Endothelial cell of umbilical vein (primary cell): ENCODE results near the gene ABR.

Source experiments
- CTCF ChIP-seq, 2 donors: IDR thresholded peaks; 1 replicate in 1 of 2; 2 replicates in 1 of 2; pipeline ENCODE4 v1.5.1; 2011; ENCODE audit warnings: low read length in 2 of 2, mild to moderate bottlenecking in 2 of 2, moderate library complexity in 2 of 2, control low read depth in 1 of 2, inconsistent platforms in 1 of 2, low read depth in 1 of 2; ENCODE audit not compliant: insufficient read depth in 1 of 2; ENCODE audit errors: extremely low read depth in 1 of 2
- EZH2 ChIP-seq: IDR thresholded peaks from 2 replicates; pipeline ENCODE4 v1.6.1; 2012; ENCODE audit warnings: borderline replicate concordance, low read depth, mild to moderate bottlenecking, moderate library complexity, low read length, inconsistent platforms; ENCODE audit not compliant: severe bottlenecking
- MAX ChIP-seq: IDR thresholded peaks from 2 replicates; pipeline ENCODE4 v1.6.1; 2011; ENCODE audit not compliant: insufficient read depth, insufficient read length
- MYC ChIP-seq: IDR thresholded peaks from one replicate; pipeline ENCODE4 v1.6.1; 2011; ENCODE audit warnings: mild to moderate bottlenecking, low read depth, low read length
- POLR2A ChIP-seq: IDR thresholded peaks from 2 replicates; pipeline ENCODE4 v1.6.1; 2012; ENCODE audit warnings: low read depth, mild to moderate bottlenecking, control low read depth, low read length
- POLR2AphosphoS5 ChIP-seq: IDR thresholded peaks from 2 replicates; pipeline ENCODE4 v1.6.1; 2012; ENCODE audit warnings: low read depth, mild to moderate bottlenecking, control low read depth, low read length, moderate library complexity; ENCODE audit not compliant: insufficient read depth

- TF ChIP-seq POLR2A = no peak
- no peak for TF ChIP-seq CTCF (IDR thresholded peaks at IDR 0.05; ENCODE audit: extremely low read depth in 1 of 2, insufficient read depth in 1 of 2, low read depth in 1 of 2, low read length in 2 of 2)
- no peak for TF ChIP-seq POLR2AphosphoS5
- no peak for TF ChIP-seq EZH2
- TF ChIP-seq MYC = no peak
- no peak for TF ChIP-seq MAX
These were observed 174.9 kb downstream of the ABR start for GRCh38 chr17:1004769-1005295.
